H1 (cell line): Measurements from ENCODE around the gene URGCP. TPM values are rescaled to one million over a fixed set of nuclear protein-coding genes. Genes with fewer than 3 reads are reported as not detected.
A peak's percentile ranks its signal among the peaks of the same experiment; 100 is the strongest.

Experiments
- CTCF ChIA-PET: fragments of 300-600 bp; sonication (Branson Sonifier 250); formaldehyde crosslinking; loops from one replicate; lab custom pipeline; 2021; ENCODE audit not compliant: partially characterized antibody; lab: Charles Lee
- POLR2A ChIA-PET: fragments of 300-600 bp; sonication (Branson Sonifier 250); formaldehyde crosslinking; loops from one replicate; lab custom pipeline; 2021; ENCODE audit warnings: inconsistent platforms; ENCODE audit not compliant: partially characterized antibody; lab: Charles Lee
- DNase-seq, 2 experiments: peaks; one replicate each; pipeline versions ENCODE4 v3.0.0 to v3.0.0-alpha.2; 2010 to 2022; ENCODE audit warnings: low spot score in 2 of 2, low read depth in 1 of 2, mixed read lengths in 1 of 2
- FAIRE-seq: peaks from 2 replicates; lab custom pipeline; 2011; peaks lifted over from hg19 to GRCh38; lab: Jason Lieb, UNC
- H2AFZ ChIP-seq: 2 replicates; pipeline ENCODE4 v1.8.1; 2012; ENCODE audit warnings: low read length, inconsistent platforms
- H2AK5ac ChIP-seq: 2 replicates; pipeline ENCODE4 v1.6.1; 2013; ENCODE audit warnings: low read depth, low read length
- H2BK120ac ChIP-seq: replicated peaks from 2 replicates; pipeline ENCODE3; 2013; ENCODE audit warnings: low read depth, low read length, inconsistent platforms
- H2BK12ac ChIP-seq: 2 replicates; pipeline ENCODE4 v1.6.1; 2013; ENCODE audit warnings: low read depth, low read length
- H2BK15ac ChIP-seq: 2 replicates; pipeline ENCODE4 v1.6.1; 2013; ENCODE audit warnings: low read length
- H2BK20ac ChIP-seq: 2 replicates; pipeline ENCODE4 v1.6.1; 2013; ENCODE audit warnings: low read length
- H2BK5ac ChIP-seq: 2 replicates; pipeline ENCODE4 v1.6.1; 2013; ENCODE audit warnings: low read depth, low read length
- H3K14ac ChIP-seq: 2 replicates; pipeline ENCODE4 v1.6.1; 2013; ENCODE audit warnings: inconsistent platforms; ENCODE audit not compliant: insufficient read length
- H3K18ac ChIP-seq: 2 replicates; pipeline ENCODE4 v1.6.1; 2013; ENCODE audit warnings: low read length; ENCODE audit errors: extremely low read depth
- H3K23ac ChIP-seq: 2 replicates; pipeline ENCODE4 v1.6.1; 2013; ENCODE audit warnings: inconsistent platforms; ENCODE audit not compliant: insufficient read length
- H3K23me2 ChIP-seq: 2 replicates; pipeline ENCODE4 v1.6.1; 2013; ENCODE audit warnings: low read depth, low read length
- H3K27ac ChIP-seq: 2 replicates; pipeline ENCODE4 v1.6.1; 2011; ENCODE audit warnings: low read depth, low read length, inconsistent platforms
- H3K27me3 ChIP-seq, 4 experiments: replicated peaks in 1 of 4; 1 replicate in 1 of 4; 2 replicates in 3 of 4; pipeline versions ENCODE4 v1.6.1 to v1.8.1; 2011 to 2013; ENCODE audit warnings: low read length in 3 of 4, mild to moderate bottlenecking in 3 of 4, inconsistent platforms in 2 of 4, mixed read lengths in 2 of 4, moderate library complexity in 1 of 4; ENCODE audit not compliant: control insufficient read depth in 3 of 4, insufficient read depth in 3 of 4; ENCODE audit errors: extremely low read depth in 1 of 4
- H3K36me3 ChIP-seq, 4 experiments: 2 replicates each; pipeline versions ENCODE4 v1.6.1 to v1.8.1; 2011 to 2013; ENCODE audit warnings: mild to moderate bottlenecking in 4 of 4, low read length in 3 of 4, moderate library complexity in 2 of 4, control low read depth in 1 of 4, inconsistent platforms in 1 of 4; ENCODE audit not compliant: insufficient read depth in 4 of 4, control insufficient read depth in 2 of 4
- H3K4ac ChIP-seq: replicated peaks from 2 replicates; pipeline ENCODE3; 2013; ENCODE audit warnings: low read length, low read depth, mixed read lengths, inconsistent platforms; ENCODE audit not compliant: insufficient read length
- H3K4me1 ChIP-seq, 4 experiments: replicated peaks in 1 of 4; 1 replicate in 1 of 4; 2 replicates in 3 of 4; pipeline versions ENCODE4 v1.6.1 to v1.8.1; 2011 to 2013; ENCODE audit warnings: low read length in 3 of 4, inconsistent platforms in 2 of 4, mixed read lengths in 1 of 4; ENCODE audit not compliant: insufficient read depth in 4 of 4, control insufficient read depth in 3 of 4
- H3K4me2 ChIP-seq, 2 experiments: 2 replicates each; pipeline versions ENCODE4 v1.6.1 to v1.8.1; 2011 to 2013; ENCODE audit warnings: low read depth in 2 of 2, low read length in 2 of 2, control low read depth in 1 of 2, inconsistent platforms in 1 of 2, mild to moderate bottlenecking in 1 of 2; ENCODE audit not compliant: insufficient read depth in 1 of 2
- H3K4me3 ChIP-seq, 4 experiments: fragments of 200-600, 300-600 bp in 1 of 4; sonication (generic), shearing (Covaris generic), sonication (Bioruptor Twin) in 1 of 4; 2 replicates each; pipeline versions ENCODE4 v1.5.1 to v1.8.1; 2011 to 2016; ENCODE audit warnings: low read length in 4 of 4, low read depth in 3 of 4, control low read depth in 2 of 4, inconsistent platforms in 2 of 4, mild to moderate bottlenecking in 2 of 4, mixed read lengths in 1 of 4, moderate library complexity in 1 of 4; ENCODE audit not compliant: insufficient read depth in 2 of 4; ENCODE audit errors: extremely low read depth in 1 of 4
- H3K56ac ChIP-seq: replicated peaks from 2 replicates; pipeline ENCODE3; 2013; ENCODE audit warnings: low read depth, mild to moderate bottlenecking, mixed read lengths, low read length, inconsistent platforms; ENCODE audit not compliant: insufficient read length
- H3K79me1 ChIP-seq: 2 replicates; pipeline ENCODE4 v1.6.1; 2013; ENCODE audit warnings: low read depth, low read length, control low read depth
- H3K79me2 ChIP-seq, 2 experiments: 2 replicates each; pipeline versions ENCODE4 v1.6.1 to v1.8.1; 2012 to 2013; ENCODE audit warnings: low read length in 2 of 2, mild to moderate bottlenecking in 2 of 2, inconsistent platforms in 1 of 2; ENCODE audit not compliant: insufficient read depth in 2 of 2, control insufficient read depth in 1 of 2
- H3K9ac ChIP-seq, 4 experiments: replicated peaks in 1 of 4; 1 replicate in 1 of 4; 2 replicates in 3 of 4; pipeline versions ENCODE4 v1.6.1 to v1.8.1; 2011 to 2013; ENCODE audit warnings: low read depth in 3 of 4, low read length in 3 of 4, control low read depth in 2 of 4, mild to moderate bottlenecking in 2 of 4, moderate library complexity in 2 of 4, inconsistent platforms in 1 of 4; ENCODE audit errors: extremely low read depth in 1 of 4
- H3K9me3 ChIP-seq, 2 experiments: 2 replicates each; pipeline versions ENCODE4 v1.6.1 to v1.8.1; 2012 to 2013; ENCODE audit warnings: mild to moderate bottlenecking in 2 of 2, moderate library complexity in 2 of 2, control low read depth in 1 of 2, inconsistent platforms in 1 of 2, low read depth in 1 of 2, low read length in 1 of 2, mixed read lengths in 1 of 2; ENCODE audit not compliant: insufficient read depth in 2 of 2
- H4K20me1 ChIP-seq, 2 experiments: replicated peaks in 1 of 2; 2 replicates each; pipeline versions ENCODE3 to v1.8.1; 2011 to 2013; ENCODE audit warnings: inconsistent platforms in 2 of 2, low read length in 2 of 2, mild to moderate bottlenecking in 1 of 2; ENCODE audit not compliant: insufficient read depth in 2 of 2, control insufficient read depth in 1 of 2
- H4K5ac ChIP-seq: 2 replicates; pipeline ENCODE4 v1.6.1; 2013; ENCODE audit warnings: low read length, low read depth, mixed read lengths, inconsistent platforms; ENCODE audit not compliant: insufficient read length
- H4K8ac ChIP-seq: 2 replicates; pipeline ENCODE4 v1.8.0; 2013; ENCODE audit warnings: mild to moderate bottlenecking, moderate library complexity, low read length, inconsistent platforms; ENCODE audit not compliant: insufficient read depth; ENCODE audit errors: extremely low read depth
- H4K91ac ChIP-seq: replicated peaks from 2 replicates; pipeline ENCODE3; 2013; ENCODE audit warnings: low read length, mixed read lengths, inconsistent platforms; ENCODE audit not compliant: insufficient read length
- CHD1 ChIP-seq: IDR thresholded peaks from 2 replicates; pipeline ENCODE4 v1.6.1; 2012; ENCODE audit warnings: low read depth, low read length, improper control_type of control experiment
- E2F6 ChIP-seq: IDR thresholded peaks from 2 replicates; pipeline ENCODE4 v1.6.1; 2012; ENCODE audit warnings: inconsistent platforms
- KDM4A ChIP-seq: IDR thresholded peaks from one replicate; pipeline ENCODE4 v1.7.1; 2012; ENCODE audit warnings: low read depth, mild to moderate bottlenecking, moderate library complexity, low read length, inconsistent platforms; ENCODE audit not compliant: severe bottlenecking
- NRF1 ChIP-seq: IDR thresholded peaks from 2 replicates; pipeline ENCODE4 v1.6.1; 2011; ENCODE audit warnings: mild to moderate bottlenecking, low read depth, low read length, improper control_type of control experiment
- RFX5 ChIP-seq: IDR thresholded peaks from 2 replicates; pipeline ENCODE4 v1.6.1; 2011; ENCODE audit warnings: low read depth, low read length, improper control_type of control experiment, borderline replicate concordance
- SIN3A ChIP-seq, 2 experiments: IDR thresholded peaks in 1 of 2; conservative IDR thresholded peaks in 1 of 2; 2 replicates each; pipeline ENCODE4 v1.6.1; 2011 to 2012; ENCODE audit warnings: low read length in 2 of 2, improper control_type of control experiment in 1 of 2, low read depth in 1 of 2, mild to moderate bottlenecking in 1 of 2
- SIRT6 ChIP-seq: IDR thresholded peaks from one replicate; pipeline ENCODE4 v1.7.1; 2012; ENCODE audit warnings: low read length, inconsistent platforms
- SIX5 ChIP-seq: IDR thresholded peaks from 2 replicates; pipeline ENCODE4 v1.6.1; 2011; ENCODE audit warnings: mild to moderate bottlenecking, low read depth, low read length
- SRF ChIP-seq: IDR thresholded peaks from 2 replicates; pipeline ENCODE4 v1.6.1; 2011; ENCODE audit warnings: mild to moderate bottlenecking, low read depth, low read length, moderate library complexity
- TAF1 ChIP-seq: IDR thresholded peaks from 2 replicates; pipeline ENCODE4 v1.6.1; 2011; ENCODE audit warnings: mild to moderate bottlenecking, low read depth, low read length
- WGBS, 2 experiments: shearing (Covaris generic) in 1 of 2; methylation state at CpG; one replicate each; pipeline versions ENCODE4 v1.1.6 to v1.1.7; 2013 to 2015; ENCODE audit warnings: low lambda C conversion rate in 2 of 2, mixed read lengths in 2 of 2, inconsistent platforms in 1 of 2, low coverage in 1 of 2, missing lambda C conversion rate in 1 of 2; ENCODE audit not compliant: insufficient replicate concordance in 2 of 2, insufficient coverage in 1 of 2, insufficient read length in 1 of 2; ENCODE audit errors: extremely low coverage in 1 of 2, missing lambda C conversion rate in 1 of 2; 5-methylcytosine and 5-hydroxymethylcytosine counted together
- polyA plus RNA-seq, 7 experiments: library from polyadenylated mRNA; depleted of rRNA in 3 of 7; stranded (reverse) in 5 of 7; unstranded in 2 of 7; fragments of >200 nt in 5 of 7; fragments of 200-250 nt in 2 of 7; gene quantifications; 1 replicate in 5 of 7; 2 replicates in 1 of 7; 4 replicates in 1 of 7; pipeline versions ENCODE4 v1.2.1 to v1.2.3, GENCODE V29; 2011 to 2013; ENCODE audit warnings: missing spikeins in 2 of 7, mixed read lengths in 2 of 7
- total RNA-seq: library from RNA; stranded (reverse); fragmentation: NEBNext Ultra II Directional; extraction: Animal tissue kit (Norgen Biotek cat#: 25700); gene quantifications from 2 replicates; pipeline ENCODE4 v1.2.1, GENCODE V29; 2021

URGCP gene
- total and polyA plus RNA-seq, 2 of the 8 experiments (the other 6 are each of a cell fraction or from before 2014, with no cell fraction given) = 9.0 to 18.7 TPM

- no peaks in the 10 kb centered on the region for H4K20me1 ChIP-seq
- no peak overlapping the region for H3K56ac ChIP-seq
- H4K8ac ChIP-seq = no peak overlapping the region
- H2BK15ac ChIP-seq = no peak overlapping the region
- no peak overlapping the region for H3K18ac ChIP-seq
- ChIA-PET CTCF (interaction anchor here (0.9 to 2.1 kb wide), 3 partner anchors 11 to 76 kb away, joined by 3 to 4 read pairs (median 4); no protein-coding TSS in a partner anchor), POLR2A (interaction anchor here (1.9 kb wide), 1 partner anchor 9 kb away, joined by 4 read pairs; the partner anchor contains the start of gene URGCP)
- no peak overlapping the region; a peak in 2 of 4 replicates for H3K4me2 ChIP-seq
- no peak overlapping the region for H3K4ac ChIP-seq
- peak overlapping the region; percentile 33; the same call in 1 of the 2 replicates for H2AK5ac ChIP-seq
- no peak overlapping the region for H3K14ac ChIP-seq
- H3K4me1 ChIP-seq = peaks cover 0 to 5% (median 2%) of the 10 kb centered on the region in 4 experiments; a peak in 2 of 7 replicates
- H2BK5ac ChIP-seq = 0 out of 2 replicates have a peak overlapping the region, but pooled peaks have one; percentile 35
- H3K79me1 ChIP-seq = no peaks in the 10 kb centered on the region; the same call in 1 of the 2 replicates
- H3K36me3 ChIP-seq = no peaks in the 10 kb centered on the region
- H2BK120ac ChIP-seq = no peak overlapping the region
- no peak overlapping the region for H2AFZ ChIP-seq
- H3K23me2 ChIP-seq = no peaks in the 10 kb centered on the region
- DNase-seq (no peak), FAIRE-seq (peak; percentile 45)
- H3K9ac ChIP-seq = no peak overlapping the region
- H2BK12ac ChIP-seq = peak overlapping the region; percentile 94; the same call in 1 of the 2 replicates
- H3K23ac ChIP-seq = no peak overlapping the region
- WGBS, 2 experiments = 69% methylated on average over 5 of the region's 5 CpGs; no CpG with 5 or more reads in 1 of the 2 experiments
- no peaks in the 10 kb centered on the region for H3K27me3 ChIP-seq
- H3K4me3 ChIP-seq = no peak overlapping the region
- H2BK20ac ChIP-seq = peak overlapping the region; percentile 67; the same call in 1 of the 2 replicates
- H4K5ac ChIP-seq = no peak overlapping the region
- no peaks in the 10 kb centered on the region for H3K79me2 ChIP-seq
- H3K27ac ChIP-seq = 0 out of 2 replicates have a peak overlapping the region, but pooled peaks have one; percentile 14
- H4K91ac ChIP-seq = no peak overlapping the region
- peaks cover 0 to 9% of the 10 kb centered on the region in 2 experiments; a peak in 2 of 4 replicates for H3K9me3 ChIP-seq
- no peak for TF ChIP-seq E2F6
- no peak for TF ChIP-seq NRF1
- no peak for TF ChIP-seq SIX5
- no peak for TF ChIP-seq TAF1
- no peak for TF ChIP-seq CHD1
- no peak for TF ChIP-seq SRF
- TF ChIP-seq SIN3A (conservative IDR thresholded peaks at IDR 0.05 in 1 of 2, IDR thresholded peaks at IDR 0.05 in 1 of 2; ENCODE audit: low read depth in 1 of 2, low read length in 2 of 2) = no peak
- no peak for TF ChIP-seq SIRT6
- no peak for TF ChIP-seq KDM4A
- no peak for TF ChIP-seq RFX5
These were observed 9.5 kb upstream of the URGCP start for GRCh38 chr7:43915907-43916306.
